NCI-H510A treated with DMSO at 0.1 percent for 48 hours (cell line): ENCODE results near the gene PPM1H.
"Not testable (repeated sequence)": the region's sequence is repeated elsewhere in the genome, so short reads cannot be mapped to it uniquely, and the experiment has no call there.

Source experiments
- DNase-seq: peaks from one replicate; lab custom pipeline; 2025; lab: John Stamatoyannopoulos, UW

PPM1H gene

GRCh38 chr12:62767496-62767895, 167.5 kb downstream of the PPM1H start:
- no peak for DNase-seq

DNA sequence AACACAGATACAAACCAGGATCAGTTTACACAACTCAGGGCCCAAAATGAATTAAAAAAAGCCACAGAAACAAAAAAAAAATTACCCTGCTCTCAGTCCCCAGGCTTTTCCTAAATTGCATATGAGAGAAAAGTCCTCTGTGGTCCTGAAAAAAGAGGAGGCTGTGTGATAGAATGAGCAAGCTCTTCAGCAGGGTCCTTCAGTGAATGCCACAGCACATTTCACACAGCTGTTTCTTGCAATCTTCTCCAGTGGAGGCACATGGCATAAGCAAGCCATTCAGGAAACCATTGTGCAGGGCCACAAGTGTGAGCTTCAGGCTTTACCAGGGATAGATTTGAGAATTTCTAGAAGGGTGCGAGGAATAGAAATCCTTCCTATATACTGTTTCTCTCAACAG, 168.5 kb downstream of the PPM1H start:
- no peak for DNase-seq

DNA sequence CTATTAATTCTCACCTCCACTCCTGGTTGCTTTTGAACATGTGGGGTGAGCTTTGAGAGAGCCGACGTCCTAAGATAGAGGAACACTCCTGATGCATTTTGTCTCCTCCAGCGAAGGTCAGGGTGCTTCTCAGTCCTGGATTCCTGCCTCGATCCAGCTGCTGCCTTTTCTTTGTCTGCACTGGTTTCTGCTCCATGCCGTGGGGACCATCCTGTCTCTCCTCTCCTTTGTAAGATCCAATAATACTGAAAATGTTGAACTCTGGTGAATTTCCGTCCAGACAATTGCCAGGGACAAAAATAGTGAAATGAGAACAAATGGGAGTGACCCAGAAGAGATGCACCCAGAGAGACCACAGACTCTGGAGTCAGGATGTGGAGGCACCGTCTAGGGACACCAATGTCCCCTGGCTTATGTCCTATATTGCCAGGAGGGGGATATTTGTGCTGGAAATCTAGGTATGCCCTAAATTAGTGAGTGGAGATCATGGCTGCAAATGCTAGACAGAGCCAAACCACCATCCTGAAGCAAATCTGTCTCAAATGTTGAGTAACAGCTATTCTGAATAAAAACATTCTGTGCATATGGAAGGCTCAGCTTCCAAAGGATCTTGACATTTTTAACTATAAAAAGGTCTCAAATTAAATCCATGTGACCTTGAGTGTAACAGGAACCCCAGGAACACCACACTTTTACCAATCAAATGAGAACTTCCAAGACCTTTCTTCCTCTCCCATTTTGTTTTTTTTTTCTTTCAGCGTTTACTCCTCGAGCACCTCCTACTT, 170.9 kb downstream of the PPM1H start:
- no peak for DNase-seq

GRCh38 chr12:62763312-62763711, 171.6 kb downstream of the PPM1H start:
- no peak for DNase-seq

- DNase-seq, result no peak
These were observed 172.3 kb downstream of the PPM1H start for GRCh38 chr12:62762645-62763044.

- DNase-seq, result no peak
These were observed 173.3 kb downstream of the PPM1H start for GRCh38 chr12:62761658-62762057.

GRCh38 chr12:62760779-62761178, 174.2 kb downstream of the PPM1H start:
- DNase-seq, result peak; percentile 10

DNA sequence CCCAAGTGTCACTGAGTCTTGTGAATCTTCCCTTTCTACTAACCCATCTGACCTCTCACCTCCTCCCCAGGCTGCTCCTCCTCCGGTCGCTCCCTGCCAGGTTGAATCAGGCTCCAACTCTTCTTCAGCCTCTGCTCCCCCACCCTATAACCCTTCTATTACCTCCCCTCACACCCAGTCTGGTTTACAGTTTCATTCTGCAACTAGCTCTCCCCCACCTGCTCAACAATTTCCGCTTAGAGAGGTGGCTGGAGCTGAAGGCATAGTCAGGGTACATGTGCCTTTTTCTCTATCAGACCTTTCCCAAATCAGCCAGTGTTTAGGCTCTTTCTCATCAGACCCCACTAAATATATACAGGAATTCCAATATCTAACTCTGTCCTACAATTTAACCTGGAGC, 174.6 kb downstream of the PPM1H start:
- DNase-seq, result not testable (repeated sequence)

DNA sequence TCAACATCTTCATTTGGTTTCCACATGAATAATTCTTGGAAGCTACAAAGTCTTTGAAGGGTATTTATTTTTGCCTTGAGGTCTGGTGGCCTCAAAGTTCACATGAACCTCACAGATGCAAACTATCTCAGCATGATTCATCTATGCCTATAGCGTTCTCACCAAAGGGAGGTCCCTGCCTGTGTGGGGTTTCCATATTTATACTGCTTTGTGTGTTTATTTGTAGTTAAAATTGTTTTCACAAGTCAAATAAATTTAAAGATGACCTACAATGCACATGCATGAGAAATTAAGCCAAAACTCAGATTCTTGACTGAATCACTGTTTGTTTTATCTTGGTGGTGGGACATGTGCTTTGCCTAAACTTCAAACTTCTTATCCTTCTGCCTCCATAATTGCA, 176.7 kb downstream of the PPM1H start:
- no peak for DNase-seq

DNA sequence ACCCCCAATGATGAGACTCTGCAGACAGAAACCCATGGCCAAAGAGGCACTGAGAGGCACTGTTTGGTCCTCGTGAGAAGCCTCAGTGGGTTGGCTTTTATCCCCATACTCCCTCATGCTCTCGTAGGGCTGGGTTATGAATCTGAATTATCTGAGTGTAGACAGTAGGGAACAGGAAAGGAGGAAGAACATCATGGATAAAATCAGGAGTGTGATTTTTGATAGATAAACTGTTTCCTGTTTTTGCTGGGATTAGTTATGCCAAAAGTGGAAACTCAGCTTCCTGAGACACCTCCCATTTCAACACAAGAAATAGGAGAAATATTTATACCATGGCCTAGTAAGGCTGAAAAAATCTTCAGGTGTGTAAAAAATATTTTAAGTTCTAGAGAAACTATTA, 177.9 kb downstream of the PPM1H start:
- DNase-seq, result no peak

DNA sequence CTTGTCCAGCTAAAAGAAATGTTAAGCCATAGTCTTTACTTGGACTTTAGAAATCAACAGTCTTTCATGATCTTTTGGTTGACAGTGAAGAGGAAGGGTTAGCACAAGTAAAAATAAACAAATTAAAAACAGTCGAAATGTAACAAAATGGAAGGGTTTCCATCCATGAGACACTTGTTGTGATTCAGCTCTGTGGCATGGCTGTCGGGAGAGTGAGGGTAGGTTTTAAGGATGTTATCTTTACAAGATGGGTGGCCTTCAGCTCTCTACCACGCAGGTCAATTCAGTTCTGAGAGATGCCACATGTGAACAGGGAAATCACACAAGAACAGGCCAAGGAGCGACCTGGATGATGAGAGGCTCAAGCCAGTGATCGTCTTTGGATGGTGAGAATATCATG, 180.2 kb downstream of the PPM1H start:
- no peak for DNase-seq

GRCh38 chr12:62751810-62752155, 183.2 kb downstream of the PPM1H start:
- DNase-seq, result no peak

- DNase-seq, result no peak
These were observed 183.8 kb downstream of the PPM1H start for GRCh38 chr12:62750941-62751809.

DNA sequence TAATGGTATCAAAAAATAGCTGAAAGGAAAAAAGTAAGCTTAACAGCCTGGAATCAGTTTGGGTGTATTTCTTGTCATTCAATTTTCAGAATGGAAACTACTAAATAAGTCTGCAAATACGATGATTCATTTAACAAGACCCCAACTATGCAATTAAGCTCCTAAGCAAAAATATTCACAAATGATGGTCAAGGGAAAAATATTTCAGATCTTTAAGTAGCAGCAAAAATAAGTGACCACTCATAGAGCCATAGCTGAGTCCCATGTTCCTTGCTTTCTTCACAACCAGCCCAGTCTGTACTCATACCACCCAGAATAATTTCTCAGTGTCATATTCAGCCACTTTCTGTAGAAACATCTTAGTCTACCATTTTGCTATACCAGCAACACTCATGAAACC, 185.4 kb downstream of the PPM1H start:
- DNase-seq, result no peak

DNA sequence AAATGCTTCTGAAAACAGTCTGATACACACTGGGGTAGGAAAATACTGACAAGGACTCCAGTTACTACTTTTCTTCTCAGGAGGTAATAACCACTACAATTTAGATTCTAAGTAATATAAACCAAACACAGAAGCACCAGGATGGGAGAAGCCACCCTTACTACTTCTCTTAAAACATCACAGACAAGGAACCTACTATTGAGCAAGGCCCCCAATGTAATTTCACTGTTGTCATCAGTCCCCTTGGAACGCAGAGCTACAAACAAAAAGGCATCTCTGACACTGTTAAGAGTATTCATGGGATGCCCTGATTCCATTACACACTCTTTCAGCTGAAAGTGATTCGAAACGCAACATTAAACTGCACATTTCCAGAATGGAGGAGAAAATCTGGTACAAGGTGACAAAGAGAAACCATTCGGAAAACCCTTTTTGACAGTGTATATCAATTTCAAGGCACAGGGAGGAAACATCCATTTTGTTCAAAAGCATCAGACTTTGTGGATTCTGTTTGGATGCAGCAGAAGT, 185.9 kb downstream of the PPM1H start:
- no peak for DNase-seq

- DNase-seq, result no peak
These were observed 190.4 kb downstream of the PPM1H start for GRCh38 chr12:62744551-62744950.

DNA sequence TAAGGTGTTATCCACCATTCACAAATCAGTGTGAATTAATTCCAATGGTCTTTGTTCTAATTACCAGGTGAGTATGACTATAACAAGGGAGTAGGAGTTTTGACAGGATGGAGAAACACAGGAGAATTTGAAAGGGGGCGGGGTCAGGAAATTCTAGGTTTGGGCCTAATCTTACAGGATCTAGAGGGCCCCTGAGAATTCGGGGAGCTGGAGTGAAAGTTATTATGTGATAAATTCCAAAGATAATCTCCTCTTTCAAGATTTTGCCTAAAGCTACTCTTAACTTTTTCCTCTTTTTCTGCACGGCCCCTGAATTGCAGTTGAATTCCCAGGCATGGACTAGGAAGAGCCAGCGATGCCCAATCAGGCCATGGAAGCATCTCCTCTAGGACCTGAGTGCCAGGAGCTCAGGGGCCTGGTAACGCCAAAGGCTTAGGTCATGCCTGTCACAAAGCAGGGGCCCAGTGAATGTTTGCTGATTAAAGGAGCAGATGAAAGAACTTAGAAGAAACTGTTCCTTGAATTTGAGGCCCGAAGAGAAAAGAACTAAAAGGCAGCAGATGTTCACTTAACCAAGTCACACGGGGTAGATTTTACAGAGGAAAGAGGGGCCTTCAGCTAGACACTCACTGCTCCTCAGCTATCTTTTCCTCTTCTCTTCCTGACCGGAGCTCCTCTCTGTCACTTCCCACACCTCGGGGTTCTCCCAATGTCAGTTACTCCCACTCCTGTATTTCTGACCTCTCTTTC, 195.5 kb downstream of the PPM1H start:
- DNase-seq, result no peak

GRCh38 chr12:62738616-62739015, 196.3 kb downstream of the PPM1H start:
- DNase-seq, result no peak

- DNase-seq, result no peak
These were observed 196.8 kb downstream of the PPM1H start for GRCh38 chr12:62738105-62738504.

DNA sequence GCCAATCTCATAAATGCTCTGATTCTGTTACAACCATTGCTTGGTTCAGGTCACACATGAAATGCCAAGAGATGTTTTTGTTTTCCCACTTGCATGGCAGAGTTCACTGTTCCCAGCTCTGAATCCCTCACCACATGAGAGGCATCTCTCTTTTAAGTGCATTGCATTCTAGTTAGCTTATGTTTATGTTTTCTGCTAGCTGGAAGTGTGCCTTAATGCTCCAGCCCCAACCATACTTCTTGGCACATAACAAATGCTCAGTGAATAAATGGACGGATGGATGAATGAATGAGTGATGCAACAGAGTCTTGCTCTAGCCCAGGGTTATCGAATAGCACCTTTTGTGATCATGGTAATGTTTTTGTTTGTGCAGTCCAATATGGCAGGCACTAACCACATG, 197.3 kb downstream of the PPM1H start:
- DNase-seq, result no peak

DNA sequence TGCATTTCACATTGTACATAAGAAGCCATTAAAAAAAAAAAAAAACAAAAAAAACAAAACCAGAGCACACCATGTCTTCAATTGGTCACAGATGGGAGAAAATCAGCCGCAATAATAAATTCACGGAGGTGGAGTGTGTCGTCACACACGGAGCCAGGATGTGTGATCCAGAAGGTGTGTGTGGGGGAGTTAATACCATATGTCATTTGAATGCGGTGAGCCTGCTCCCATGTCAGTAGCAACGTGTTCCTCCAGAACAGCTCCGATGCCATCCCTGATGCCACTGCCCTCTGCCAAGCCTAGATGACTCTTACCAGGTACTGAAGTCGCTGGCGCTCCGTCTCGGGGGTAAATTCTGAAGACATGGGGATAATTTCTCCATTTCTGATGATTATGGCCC, 197.8 kb downstream of the PPM1H start:
- no peak for DNase-seq

DNA sequence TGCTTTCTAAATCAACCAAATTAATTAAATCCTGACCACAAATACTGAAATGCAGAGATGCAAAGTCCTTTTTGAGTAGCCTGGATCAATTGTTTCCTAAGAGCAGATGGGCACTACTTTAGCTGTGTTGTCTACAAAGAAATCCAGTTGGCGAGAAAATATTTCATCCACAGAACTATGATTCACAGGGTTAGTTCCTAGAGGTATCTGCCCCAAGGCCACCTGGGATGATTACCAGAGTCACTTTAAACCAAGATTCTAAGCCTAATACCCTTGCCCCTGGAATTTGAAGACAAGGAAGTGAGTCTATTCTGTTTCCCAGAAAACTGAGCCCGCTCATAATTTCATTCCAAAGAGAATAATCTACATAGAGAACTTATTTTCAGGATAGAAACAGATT, 198.4 kb downstream of the PPM1H start:
- DNase-seq, result no peak
